ENCODE measurements around the gene CEACAM19. TPM values are rescaled to one million over a fixed set of nuclear protein-coding genes. Genes with fewer than 3 reads are reported as not detected.
"Not testable (repeated sequence)": the region's sequence is repeated elsewhere in the genome, so short reads cannot be mapped to it uniquely, and the experiment has no call there.

Gene CEACAM19
- total RNA-seq, 1 donor from 2014 or later, result 1.1 TPM

GRCh38 chr19:44668985-44669764, 2.1 kb upstream of the CEACAM19 start:
- intact Hi-C loops (cut with micrococcal nuclease), result no loop called here
- no peak overlapping the region for H3K4me3 Mint-ChIP-seq
- no peak for DNase-seq (ENCODE audit: low spot score)
- no peaks in the 10 kb centered on the region for H3K36me3 Mint-ChIP-seq (ENCODE audit: low read depth)
- no peaks in the 10 kb centered on the region for H3K4me1 Mint-ChIP-seq (ENCODE audit: low read depth)
- H3K9me3 Mint-ChIP-seq, result no peaks in the 10 kb centered on the region
- H3K27ac Mint-ChIP-seq, result no peak overlapping the region
- peaks cover 4% of the 10 kb centered on the region for H3K27me3 Mint-ChIP-seq (ENCODE audit: insufficient read depth)

DNA sequence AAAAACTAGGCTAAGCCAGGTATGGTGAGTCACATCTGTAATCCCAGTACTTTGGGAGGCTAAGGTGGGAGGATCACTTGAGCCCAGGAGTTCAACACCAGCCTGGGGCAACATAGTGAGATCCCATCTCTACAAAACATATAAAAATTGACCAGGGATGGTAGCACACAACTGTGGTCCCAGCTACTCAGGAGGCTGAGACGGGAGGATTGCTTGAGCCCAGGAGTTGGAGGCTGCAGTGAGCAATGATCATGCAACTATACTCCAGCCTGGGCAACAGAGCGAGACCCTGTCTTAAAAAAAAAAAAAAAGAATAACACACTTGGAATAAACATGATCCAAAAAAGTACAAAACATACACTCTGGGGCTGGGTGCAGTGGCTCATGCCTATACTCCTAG, 1.3 kb upstream of the CEACAM19 start:
- intact Hi-C loops (cut with micrococcal nuclease); DNase-seq (ENCODE audit: low spot score); H3K4me3 Mint-ChIP-seq; H3K27me3 Mint-ChIP-seq (ENCODE audit: insufficient read depth); H3K36me3 Mint-ChIP-seq (ENCODE audit: low read depth); H3K27ac Mint-ChIP-seq; H3K9me3 Mint-ChIP-seq; H3K4me1 Mint-ChIP-seq (ENCODE audit: low read depth): not testable (repeated sequence)

GRCh38 chr19:44672226-44672625, 944 bp downstream of the CEACAM19 start:
- no peaks in the 10 kb centered on the region for H3K4me1 Mint-ChIP-seq (ENCODE audit: low read depth)
- no peak for DNase-seq (ENCODE audit: low spot score)
- H3K27ac Mint-ChIP-seq, result no peak overlapping the region
- H3K9me3 Mint-ChIP-seq, result no peaks in the 10 kb centered on the region
- intact Hi-C loops (cut with micrococcal nuclease), result no loop called here
- no peaks in the 10 kb centered on the region for H3K36me3 Mint-ChIP-seq (ENCODE audit: low read depth)
- no peak overlapping the region for H3K4me3 Mint-ChIP-seq
- peaks cover 6% of the 10 kb centered on the region for H3K27me3 Mint-ChIP-seq (ENCODE audit: insufficient read depth)

DNA sequence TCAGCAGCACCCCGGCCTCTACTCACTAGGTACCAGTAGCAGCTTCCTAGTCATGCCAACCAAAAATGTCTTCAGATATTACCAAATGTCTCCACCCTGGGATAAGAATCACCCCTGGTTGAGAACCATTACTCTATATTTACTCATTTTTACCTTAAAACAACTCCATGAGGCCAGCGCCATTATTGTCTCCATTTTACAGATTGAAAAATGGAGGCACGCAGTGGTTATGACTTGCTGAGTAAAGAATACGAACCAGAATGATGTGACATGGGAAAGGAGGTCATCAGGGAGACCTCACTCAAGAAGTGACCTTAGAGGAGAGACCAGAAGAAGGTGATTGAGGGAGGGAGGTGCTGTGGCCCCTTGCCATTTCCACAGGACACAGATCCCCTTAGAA, 2.2 kb downstream of the CEACAM19 start:
- no peak for DNase-seq (ENCODE audit: low spot score)
- Mint-ChIP-seq H3K4me3 (no peak overlapping the region), H3K4me1 (ENCODE audit: low read depth) (no peaks in the 10 kb centered on the region)

DNA sequence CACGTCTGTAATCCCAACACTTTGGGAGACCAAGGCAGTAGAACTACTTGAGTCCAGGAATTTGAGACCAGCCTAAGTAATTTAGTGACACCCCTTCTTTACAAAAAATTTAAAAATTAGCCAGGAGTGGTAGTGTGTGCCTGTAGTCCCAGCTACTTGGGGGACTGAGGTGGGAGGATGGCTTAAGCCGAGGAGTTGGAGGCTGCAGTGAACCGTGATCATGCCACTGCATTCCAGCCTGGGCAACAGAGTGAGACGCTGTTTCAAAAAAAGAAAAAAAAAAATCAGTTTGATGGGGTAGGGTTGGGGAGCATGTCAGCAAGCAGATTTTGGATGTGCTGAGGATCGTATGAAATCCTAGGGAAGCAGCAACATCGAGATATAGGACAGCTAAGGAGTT, 4.2 kb downstream of the CEACAM19 start:
- Mint-ChIP-seq H3K36me3 (ENCODE audit: low read depth) (no peaks in the 10 kb centered on the region), H3K4me1 (ENCODE audit: low read depth) (no peaks in the 10 kb centered on the region), H3K27ac (no peak overlapping the region), H3K9me3 (no peaks in the 10 kb centered on the region), H3K4me3 (no peak overlapping the region), H3K27me3 (ENCODE audit: insufficient read depth) (peaks cover 8% of the 10 kb centered on the region)
- intact Hi-C loops (cut with micrococcal nuclease), result no loop called here
- DNase-seq (ENCODE audit: low spot score), result no peak

More for the DNA sequence above, 2.2 kb downstream of the CEACAM19 start:
- H3K27me3 Mint-ChIP-seq (ENCODE audit: insufficient read depth), result peaks cover 7% of the 10 kb centered on the region
- no peaks in the 10 kb centered on the region for H3K36me3 Mint-ChIP-seq (ENCODE audit: low read depth)
- H3K9me3 Mint-ChIP-seq, result no peaks in the 10 kb centered on the region
- H3K27ac Mint-ChIP-seq, result no peak overlapping the region
- intact Hi-C loops (cut with micrococcal nuclease), result no loop called here

DNA sequence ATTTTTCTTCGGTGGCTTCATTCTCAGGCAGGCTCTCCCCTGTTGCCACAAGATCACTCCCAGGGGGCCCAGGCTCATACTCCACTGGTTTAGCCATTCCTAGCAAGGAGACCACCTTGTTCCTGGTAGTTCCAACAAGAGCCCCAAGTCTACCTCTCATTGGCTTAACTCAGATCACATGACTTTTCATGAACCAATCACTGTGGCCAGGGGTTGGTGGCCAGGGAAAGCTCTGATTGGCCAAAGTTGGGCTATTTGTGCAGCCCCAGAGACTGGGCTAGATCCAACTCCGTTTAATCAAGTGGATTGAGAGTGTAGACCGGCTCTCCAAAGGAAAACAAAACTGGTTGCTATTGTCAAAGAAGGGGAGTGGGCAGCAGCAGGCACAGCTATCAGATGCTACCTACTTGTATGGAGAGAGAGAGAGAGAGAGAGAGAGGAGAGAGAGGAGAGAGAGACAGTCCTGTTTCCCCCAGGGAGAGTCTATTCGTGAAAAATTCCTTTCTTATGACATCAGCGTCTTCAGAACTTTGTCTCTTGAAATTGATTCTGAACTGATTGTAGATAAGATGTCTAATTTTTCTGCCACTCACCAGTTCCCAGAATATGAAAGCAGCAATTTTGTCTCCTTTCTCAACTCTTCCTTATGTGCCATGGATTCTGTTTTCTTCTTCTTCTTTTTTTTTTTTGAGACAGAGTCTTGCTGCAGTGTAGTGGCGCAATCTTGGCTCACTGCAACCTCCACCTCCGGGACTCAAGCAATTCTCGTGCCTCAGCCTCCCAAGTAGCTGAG, 5.9 kb downstream of the CEACAM19 start:
- intact Hi-C loops (cut with micrococcal nuclease), result no loop called here
- Mint-ChIP-seq H3K4me1 (ENCODE audit: low read depth) (no peaks in the 10 kb centered on the region), H3K9me3 (no peaks in the 10 kb centered on the region), H3K27me3 (ENCODE audit: insufficient read depth) (peaks cover 7% of the 10 kb centered on the region), H3K4me3 (no peak overlapping the region), H3K36me3 (ENCODE audit: low read depth) (no peaks in the 10 kb centered on the region), H3K27ac (no peak overlapping the region)
- no peak for DNase-seq (ENCODE audit: low spot score)

- no peaks in the 10 kb centered on the region for H3K36me3 Mint-ChIP-seq (ENCODE audit: low read depth)
- DNase-seq (ENCODE audit: low spot score), result no peak
- intact Hi-C loops (cut with micrococcal nuclease), result no loop called here
- peaks cover 7% of the 10 kb centered on the region for H3K4me1 Mint-ChIP-seq (ENCODE audit: low read depth)
- no peaks in the 10 kb centered on the region for H3K9me3 Mint-ChIP-seq
- H3K27me3 Mint-ChIP-seq (ENCODE audit: insufficient read depth), result peaks cover 7% of the 10 kb centered on the region
- H3K4me3 Mint-ChIP-seq, result no peak overlapping the region
- H3K27ac Mint-ChIP-seq, result no peak overlapping the region
These were observed 9.3 kb downstream of the CEACAM19 start for GRCh38 chr19:44680536-44680935.

GRCh38 chr19:44681992-44682790, 10.9 kb downstream of the CEACAM19 start:
- intact Hi-C loops (cut with micrococcal nuclease), result no loop called here
- H3K4me3 Mint-ChIP-seq, result no peak overlapping the region
- peaks cover 19% of the 10 kb centered on the region for H3K4me1 Mint-ChIP-seq (ENCODE audit: low read depth)
- no peak overlapping the region for H3K27ac Mint-ChIP-seq
- DNase-seq (ENCODE audit: low spot score), result no peak
- no peaks in the 10 kb centered on the region for H3K36me3 Mint-ChIP-seq (ENCODE audit: low read depth)
- H3K27me3 Mint-ChIP-seq (ENCODE audit: insufficient read depth), result peaks cover 7% of the 10 kb centered on the region
- H3K9me3 Mint-ChIP-seq, result no peaks in the 10 kb centered on the region

GRCh38 chr19:44682807-44683206, 11.5 kb downstream of the CEACAM19 start:
- Mint-ChIP-seq H3K27me3 (ENCODE audit: insufficient read depth) (peaks cover 6% of the 10 kb centered on the region), H3K4me3 (no peak overlapping the region), H3K27ac (no peak overlapping the region), H3K36me3 (ENCODE audit: low read depth) (no peaks in the 10 kb centered on the region), H3K9me3 (no peaks in the 10 kb centered on the region), H3K4me1 (ENCODE audit: low read depth) (peaks cover 19% of the 10 kb centered on the region)
- intact Hi-C loops (cut with micrococcal nuclease), result no loop called here
- DNase-seq (ENCODE audit: low spot score), result no peak

- Mint-ChIP-seq H3K4me1 (ENCODE audit: low read depth) (peaks cover 19% of the 10 kb centered on the region), H3K27me3 (ENCODE audit: insufficient read depth) (peaks cover 6% of the 10 kb centered on the region), H3K36me3 (ENCODE audit: low read depth) (no peaks in the 10 kb centered on the region), H3K27ac (no peak overlapping the region), H3K9me3 (no peaks in the 10 kb centered on the region), H3K4me3 (no peak overlapping the region)
- no peak for DNase-seq (ENCODE audit: low spot score)
- intact Hi-C loops (cut with micrococcal nuclease), result no loop called here
These were observed 12.3 kb downstream of the CEACAM19 start for GRCh38 chr19:44683434-44684210.

GRCh38 chr19:44684396-44684795, 13.1 kb downstream of the CEACAM19 start:
- H3K27me3 Mint-ChIP-seq (ENCODE audit: insufficient read depth); H3K9me3 Mint-ChIP-seq; H3K27ac Mint-ChIP-seq; intact Hi-C loops (cut with micrococcal nuclease); DNase-seq (ENCODE audit: low spot score); H3K4me3 Mint-ChIP-seq; H3K36me3 Mint-ChIP-seq (ENCODE audit: low read depth): not testable (repeated sequence)
- H3K4me1 Mint-ChIP-seq (ENCODE audit: low read depth), result peaks cover 25% of the 10 kb centered on the region

Data from activated T-helper 1 cell treated with anti-CD3 and anti-CD28 coated beads, Interleukin-12 subunit alpha, Interleukin-12 subunit beta, Interleukin-2, Interleukin-4 antibody, amounts not matched to agents 30 ng/mL and 10 ng/mL and 1 ng/mL, durations not matched to agents 14 hours and 24 hours and 36 hours (primary cell).